Natural killer cell (primary cell): ENCODE measurements around the gene TNFAIP8L3. TPM values are rescaled to one million over a fixed set of nuclear protein-coding genes. Genes with fewer than 3 reads are reported as not detected.
"Not testable (repeated sequence)": the region's sequence is repeated elsewhere in the genome, so short reads cannot be mapped to it uniquely, and the experiment has no call there.

Experiments used
- ATAC-seq, 3 donors: fragments of 150-1000 bp in 2 of 3; fragments of 200-7000 bp in 1 of 3; cut with Tn5 transposase; 1 replicate in 1 of 3; 2 replicates in 2 of 3; pipeline ENCODE4 v1.10.0; 2021; ENCODE audit warnings: mild to moderate bottlenecking in 2 of 3, moderate library complexity in 2 of 3
- DNase-seq, 2 donors: peaks; one replicate each; pipeline versions ENCODE4 v3.0.0 to v3.0.0-alpha.2; 2013 to 2021; ENCODE audit warnings: mixed read lengths in 1 of 2
- H3K27ac ChIP-seq: one replicate; pipeline ENCODE4 v1.5.1; 2013; ENCODE audit warnings: mild to moderate bottlenecking, low read length
- H3K27me3 ChIP-seq: one replicate; pipeline ENCODE4 v1.6.1; 2013; ENCODE audit warnings: low read length; ENCODE audit not compliant: control insufficient read depth, insufficient read depth
- H3K36me3 ChIP-seq: one replicate; pipeline ENCODE4 v1.6.1; 2013; ENCODE audit warnings: low read length; ENCODE audit not compliant: control insufficient read depth, insufficient read depth
- H3K4me1 ChIP-seq: one replicate; pipeline ENCODE4 v1.6.1; 2013; ENCODE audit warnings: low read length; ENCODE audit not compliant: control insufficient read depth, insufficient read depth
- H3K4me3 ChIP-seq: one replicate; pipeline ENCODE4 v1.5.1; 2013; ENCODE audit warnings: low read length
- H3K9me3 ChIP-seq: one replicate; pipeline ENCODE4 v1.6.1; 2013; ENCODE audit warnings: low read length; ENCODE audit not compliant: control insufficient read depth, insufficient read depth
- H3K27ac Mint-ChIP-seq, 2 donors: one replicate each; pipeline ENCODE4 v1.8.0; 2022; ENCODE audit warnings: mild to moderate bottlenecking in 2 of 2, mixed read lengths in 2 of 2, moderate library complexity in 1 of 2
- H3K27me3 Mint-ChIP-seq, 2 donors: one replicate each; pipeline ENCODE4 v1.8.0; 2022; ENCODE audit warnings: low read depth in 2 of 2, mixed read lengths in 2 of 2
- H3K36me3 Mint-ChIP-seq: one replicate; pipeline ENCODE4 v1.8.0; 2022; ENCODE audit warnings: mixed read lengths
- H3K4me1 Mint-ChIP-seq, 2 donors: one replicate each; pipeline ENCODE4 v1.8.0; 2022; ENCODE audit warnings: mixed read lengths in 2 of 2
- H3K4me3 Mint-ChIP-seq: one replicate; pipeline ENCODE4 v1.8.0; 2022; ENCODE audit warnings: mild to moderate bottlenecking, moderate library complexity, mixed read lengths
- H3K9me3 Mint-ChIP-seq, 2 donors: one replicate each; pipeline ENCODE4 v1.8.0; 2022; ENCODE audit warnings: mixed read lengths in 2 of 2
- WGBS: methylation state at CpG from one replicate; pipeline ENCODE4 v1.1.7; 2013; ENCODE audit warnings: missing lambda C conversion rate; ENCODE audit not compliant: insufficient coverage; 5-methylcytosine and 5-hydroxymethylcytosine counted together
- intact Hi-C: fragments of 100-400 bp; cut with micrococcal nuclease; formaldehyde crosslinking; loops from one replicate; pipeline ENCODE4 v1.14.2; 2022
- total RNA-seq, 4 donors: library from RNA; stranded (reverse); fragments of 120-200 nt in 1 of 4; gene quantifications; one replicate each; pipeline versions ENCODE4 v1.2.3 to v1.2.4, GENCODE V29; 2013 to 2022
- TF ChIP-seq, protein P1 (sequence below): fragments of 200-600 bp; IDR thresholded peaks from one replicate; pipeline ENCODE4 v1.8.0; 2022; ENCODE audit warnings: antibody characterized with exemption

Gene TNFAIP8L3
- total RNA-seq: not detected
- not detected for total RNA-seq (2013)

DNA sequence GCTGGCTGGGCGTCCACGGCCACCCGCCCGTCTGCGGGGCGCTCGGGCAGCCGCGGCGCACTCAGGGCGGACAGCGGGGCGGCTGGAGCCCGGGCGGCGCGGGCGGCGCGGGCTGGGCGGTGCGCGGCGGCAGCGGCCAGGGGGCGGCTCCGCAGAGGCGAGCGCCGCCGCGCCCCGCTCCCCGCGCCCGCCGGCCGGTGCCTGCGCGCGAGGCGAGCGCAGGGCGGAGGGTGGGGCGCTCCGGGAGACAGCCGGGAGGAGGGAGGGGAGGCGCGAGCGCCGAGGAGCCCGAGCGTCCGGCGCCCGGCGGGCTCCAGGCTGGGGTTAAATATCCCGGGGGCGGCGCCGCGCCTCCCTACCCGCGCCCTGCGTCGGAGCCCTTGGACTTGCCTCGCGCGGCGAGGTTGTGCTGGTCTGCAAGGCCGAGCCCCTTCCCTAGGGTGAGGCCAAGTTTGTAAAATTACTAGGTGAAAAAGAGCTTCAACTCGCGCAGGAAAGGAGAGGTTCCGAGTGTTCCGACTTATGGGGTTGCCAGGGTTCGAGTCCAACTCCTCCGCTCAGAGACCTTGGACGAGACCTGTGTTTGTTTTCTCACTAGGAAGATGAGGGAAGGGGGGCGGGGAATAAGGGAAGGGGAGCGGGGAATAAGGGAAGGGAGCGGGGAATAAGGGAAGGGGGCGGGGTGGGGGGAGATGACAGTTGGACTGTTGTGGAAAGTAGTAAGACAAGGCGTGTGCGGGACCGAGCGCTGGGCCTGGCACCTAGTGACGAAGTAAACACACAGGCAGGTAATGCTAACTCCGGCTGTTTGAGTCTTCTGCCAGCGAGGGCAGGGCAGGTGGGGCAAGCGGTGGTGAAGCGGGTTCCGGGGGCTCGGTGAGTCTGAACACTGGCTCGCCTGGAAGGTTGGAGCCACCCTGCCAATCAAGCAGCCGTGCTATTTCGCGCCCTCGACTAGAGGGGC lies at the start of gene TNFAIP8L3:
TNFAIP8L3 (minus strand) TSS at position 301 of the 964 bp plus-strand sequence. CDS start 311 bp downstream, outside the sequence.
- Mint-ChIP-seq H3K9me3 (no peaks in the 10 kb centered on the region), H3K27me3 (peaks cover 55 to 76% of the 10 kb centered on the region in 2 donors), H3K27ac (no peak within 1 kb of the TSS), H3K4me1 (no peaks in the 10 kb centered on the region), H3K4me3 (peak within 1 kb of the TSS; percentile 42), H3K36me3 (no peaks in the 10 kb centered on the region)
- DNase-seq (no peak), ATAC-seq (no peak)
- Histone ChIP-seq H3K27ac (no peak within 1 kb of the TSS), H3K36me3 (no peaks in the 10 kb centered on the region), H3K4me3 (no peak within 1 kb of the TSS), H3K4me1 (peaks cover 14% of the 10 kb centered on the region), H3K27me3 (peaks cover 44% of the 10 kb centered on the region), H3K9me3 (no peaks in the 10 kb centered on the region)
- TF ChIP-seq, protein P1, sequence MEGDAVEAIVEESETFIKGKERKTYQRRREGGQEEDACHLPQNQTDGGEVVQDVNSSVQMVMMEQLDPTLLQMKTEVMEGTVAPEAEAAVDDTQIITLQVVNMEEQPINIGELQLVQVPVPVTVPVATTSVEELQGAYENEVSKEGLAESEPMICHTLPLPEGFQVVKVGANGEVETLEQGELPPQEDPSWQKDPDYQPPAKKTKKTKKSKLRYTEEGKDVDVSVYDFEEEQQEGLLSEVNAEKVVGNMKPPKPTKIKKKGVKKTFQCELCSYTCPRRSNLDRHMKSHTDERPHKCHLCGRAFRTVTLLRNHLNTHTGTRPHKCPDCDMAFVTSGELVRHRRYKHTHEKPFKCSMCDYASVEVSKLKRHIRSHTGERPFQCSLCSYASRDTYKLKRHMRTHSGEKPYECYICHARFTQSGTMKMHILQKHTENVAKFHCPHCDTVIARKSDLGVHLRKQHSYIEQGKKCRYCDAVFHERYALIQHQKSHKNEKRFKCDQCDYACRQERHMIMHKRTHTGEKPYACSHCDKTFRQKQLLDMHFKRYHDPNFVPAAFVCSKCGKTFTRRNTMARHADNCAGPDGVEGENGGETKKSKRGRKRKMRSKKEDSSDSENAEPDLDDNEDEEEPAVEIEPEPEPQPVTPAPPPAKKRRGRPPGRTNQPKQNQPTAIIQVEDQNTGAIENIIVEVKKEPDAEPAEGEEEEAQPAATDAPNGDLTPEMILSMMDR: no peak
- 2% methylated on average over 97 of the region's 98 CpGs for WGBS
- intact Hi-C loops: no loop called here

DNA sequence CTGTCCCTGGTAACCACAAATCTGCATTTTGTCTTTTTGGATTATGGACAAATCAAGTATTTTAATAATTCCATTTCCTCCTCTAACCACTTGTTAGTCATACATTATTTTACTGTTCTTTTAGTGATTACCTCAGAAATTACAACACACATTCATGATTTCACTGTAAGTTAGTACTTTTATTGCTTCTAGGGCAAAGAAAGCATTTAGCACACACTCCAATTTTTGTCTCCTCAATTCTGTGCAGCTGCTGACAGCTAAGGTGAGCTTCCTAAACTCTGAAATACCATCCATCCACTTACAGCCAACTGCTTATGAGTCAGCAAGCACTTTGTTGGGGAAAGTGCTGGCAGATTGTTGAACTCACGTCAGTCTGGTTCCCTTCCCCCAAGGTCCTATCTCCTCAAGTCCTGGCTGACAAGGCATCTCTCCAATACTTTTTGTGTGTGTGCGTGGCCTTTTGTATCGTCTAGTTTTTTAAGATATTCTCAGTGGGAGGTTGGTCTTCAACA lies 49.4 kb upstream of the TNFAIP8L3 start:
- Mint-ChIP-seq H3K36me3 (no peaks in the 10 kb centered on the region), H3K9me3 (no peaks in the 10 kb centered on the region), H3K4me1 (no peaks in the 10 kb centered on the region), H3K4me3 (no peak overlapping the region), H3K27ac (no peak overlapping the region), H3K27me3 (peaks cover 20 to 35% of the 10 kb centered on the region in 2 donors)
- no peak for DNase-seq
- TF ChIP-seq, protein P1: no peak
- 87% methylated on average over 3 of the region's 3 CpGs for WGBS
- H3K9me3 ChIP-seq: no peaks in the 10 kb centered on the region
- no peak for ATAC-seq
- H3K27ac ChIP-seq: no peak overlapping the region
- H3K4me3 ChIP-seq: no peak overlapping the region
- intact Hi-C loops: no loop called here
- no peaks in the 10 kb centered on the region for H3K36me3 ChIP-seq
- H3K4me1 ChIP-seq: no peaks in the 10 kb centered on the region
- no peaks in the 10 kb centered on the region for H3K27me3 ChIP-seq

DNA sequence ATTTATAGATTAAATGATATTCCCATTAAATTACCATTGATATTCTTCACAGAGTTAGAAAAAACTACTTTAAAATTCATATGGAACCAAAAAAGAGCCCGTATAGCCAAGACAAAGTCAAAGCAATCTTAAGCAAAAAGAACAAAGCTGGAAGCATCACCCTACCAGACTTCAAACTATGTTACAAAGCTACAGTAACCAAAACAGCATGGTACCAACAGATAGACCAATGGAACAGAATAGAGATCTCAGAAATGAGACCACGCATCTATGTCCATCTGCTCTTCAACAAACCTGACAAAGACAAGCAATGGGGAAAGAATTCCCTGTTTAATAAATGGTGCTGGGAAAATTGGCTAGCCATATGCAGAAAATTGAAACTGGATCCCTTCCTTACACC lies 45.6 kb upstream of the TNFAIP8L3 start:
- H3K4me3 Mint-ChIP-seq: not testable (repeated sequence)

DNA sequence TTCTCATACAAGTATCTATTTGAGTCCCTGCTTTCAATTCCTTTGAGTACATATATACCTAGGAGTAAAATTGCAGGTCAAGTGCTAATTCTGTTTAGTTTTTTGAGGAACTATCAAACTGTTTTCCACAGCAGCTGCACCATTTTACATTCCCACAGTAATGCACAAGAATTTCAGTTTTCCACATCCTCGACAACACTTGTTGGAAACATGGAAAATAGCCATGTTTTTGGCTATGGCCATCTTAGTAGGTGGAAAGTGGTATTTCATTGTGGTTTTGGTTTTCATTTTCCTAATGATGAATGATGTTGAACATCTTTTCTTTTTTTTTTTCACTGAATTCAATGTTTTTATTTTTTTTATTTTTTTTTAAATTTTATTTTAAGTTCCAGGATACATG lies 44.4 kb upstream of the TNFAIP8L3 start:
- Mint-ChIP-seq H3K27ac (no peak overlapping the region), H3K36me3 (no peaks in the 10 kb centered on the region), H3K27me3 (peaks cover 11 to 31% of the 10 kb centered on the region in 2 donors), H3K4me3 (no peak overlapping the region), H3K9me3 (no peaks in the 10 kb centered on the region), H3K4me1 (peaks cover 0 to 4% of the 10 kb centered on the region in 2 donors)
- intact Hi-C loops: no loop called here
- no peaks in the 10 kb centered on the region for H3K4me1 ChIP-seq
- TF ChIP-seq, protein P1: no peak
- H3K36me3 ChIP-seq: no peaks in the 10 kb centered on the region
- DNase-seq (no peak), ATAC-seq (no peak)
- no peaks in the 10 kb centered on the region for H3K9me3 ChIP-seq
- no peaks in the 10 kb centered on the region for H3K27me3 ChIP-seq
- H3K4me3 ChIP-seq: no peak overlapping the region
- H3K27ac ChIP-seq: no peak overlapping the region
- no CpG with 5 or more reads among the region's 1 CpG for WGBS

More for the DNA sequence above, 45.6 kb upstream of the TNFAIP8L3 start:
- H3K9me3 Mint-ChIP-seq, H3K4me1 Mint-ChIP-seq, H3K36me3 ChIP-seq, ATAC-seq, H3K27ac ChIP-seq, H3K27me3 ChIP-seq, H3K27ac Mint-ChIP-seq, H3K36me3 Mint-ChIP-seq, H3K4me1 ChIP-seq, H3K9me3 ChIP-seq, H3K4me3 ChIP-seq, intact Hi-C loops, DNase-seq: not testable (repeated sequence)
- peaks cover 11 to 36% of the 10 kb centered on the region in 2 donors for H3K27me3 Mint-ChIP-seq
- 94% methylated on average over 2 of the region's 2 CpGs for WGBS
